ENCODE results near the gene AKAP6.

DNA sequence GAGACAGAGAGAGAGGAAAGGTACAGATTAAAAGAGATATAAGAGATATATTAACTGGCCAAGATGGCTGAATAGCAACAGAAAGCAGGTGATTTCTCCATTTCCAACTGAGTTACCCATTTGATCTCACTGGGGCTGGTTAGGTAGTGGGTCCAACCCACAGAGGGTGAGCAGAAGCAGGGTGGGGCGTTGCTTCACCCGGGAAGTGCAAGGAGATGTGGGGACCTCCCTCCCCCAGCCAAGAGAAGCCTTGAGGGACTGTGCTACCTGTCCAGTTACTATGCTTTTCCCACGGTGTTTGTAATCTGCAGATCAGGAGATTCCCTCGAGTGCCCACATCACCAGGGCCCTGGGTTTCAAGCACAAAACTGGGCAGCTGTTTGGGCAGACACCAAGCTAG lies 131.2 kb downstream of the AKAP6 start:
- TF ChIP-seq, protein P1, sequence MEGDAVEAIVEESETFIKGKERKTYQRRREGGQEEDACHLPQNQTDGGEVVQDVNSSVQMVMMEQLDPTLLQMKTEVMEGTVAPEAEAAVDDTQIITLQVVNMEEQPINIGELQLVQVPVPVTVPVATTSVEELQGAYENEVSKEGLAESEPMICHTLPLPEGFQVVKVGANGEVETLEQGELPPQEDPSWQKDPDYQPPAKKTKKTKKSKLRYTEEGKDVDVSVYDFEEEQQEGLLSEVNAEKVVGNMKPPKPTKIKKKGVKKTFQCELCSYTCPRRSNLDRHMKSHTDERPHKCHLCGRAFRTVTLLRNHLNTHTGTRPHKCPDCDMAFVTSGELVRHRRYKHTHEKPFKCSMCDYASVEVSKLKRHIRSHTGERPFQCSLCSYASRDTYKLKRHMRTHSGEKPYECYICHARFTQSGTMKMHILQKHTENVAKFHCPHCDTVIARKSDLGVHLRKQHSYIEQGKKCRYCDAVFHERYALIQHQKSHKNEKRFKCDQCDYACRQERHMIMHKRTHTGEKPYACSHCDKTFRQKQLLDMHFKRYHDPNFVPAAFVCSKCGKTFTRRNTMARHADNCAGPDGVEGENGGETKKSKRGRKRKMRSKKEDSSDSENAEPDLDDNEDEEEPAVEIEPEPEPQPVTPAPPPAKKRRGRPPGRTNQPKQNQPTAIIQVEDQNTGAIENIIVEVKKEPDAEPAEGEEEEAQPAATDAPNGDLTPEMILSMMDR (IDR thresholded peaks at IDR 0.05 in 2 of 3, conservative IDR thresholded peaks at IDR 0.05 in 1 of 3; ENCODE audit: control insufficient read depth in 2 of 3, extremely low read depth in 1 of 3, insufficient read depth in 1 of 3, low read depth in 3 of 3, low read length in 3 of 3), result no peak
- TF ChIP-seq ZNF274 (IDR thresholded peaks at IDR 0.05; ENCODE audit: insufficient read depth, insufficient read length), result no peak
- TF ChIP-seq POLR2AphosphoS5 (IDR thresholded peaks at IDR 0.05; ENCODE audit: low read length), result no peak
- no peak for TF ChIP-seq CBX5 (IDR thresholded peaks at IDR 0.05; ENCODE audit: low read depth)
- TF ChIP-seq EP300 (IDR thresholded peaks at IDR 0.05; ENCODE audit: borderline replicate concordance in 1 of 2, control insufficient read depth in 1 of 2, low read depth in 2 of 2, low read length in 2 of 2), result no peak
- TF ChIP-seq, protein P2, sequence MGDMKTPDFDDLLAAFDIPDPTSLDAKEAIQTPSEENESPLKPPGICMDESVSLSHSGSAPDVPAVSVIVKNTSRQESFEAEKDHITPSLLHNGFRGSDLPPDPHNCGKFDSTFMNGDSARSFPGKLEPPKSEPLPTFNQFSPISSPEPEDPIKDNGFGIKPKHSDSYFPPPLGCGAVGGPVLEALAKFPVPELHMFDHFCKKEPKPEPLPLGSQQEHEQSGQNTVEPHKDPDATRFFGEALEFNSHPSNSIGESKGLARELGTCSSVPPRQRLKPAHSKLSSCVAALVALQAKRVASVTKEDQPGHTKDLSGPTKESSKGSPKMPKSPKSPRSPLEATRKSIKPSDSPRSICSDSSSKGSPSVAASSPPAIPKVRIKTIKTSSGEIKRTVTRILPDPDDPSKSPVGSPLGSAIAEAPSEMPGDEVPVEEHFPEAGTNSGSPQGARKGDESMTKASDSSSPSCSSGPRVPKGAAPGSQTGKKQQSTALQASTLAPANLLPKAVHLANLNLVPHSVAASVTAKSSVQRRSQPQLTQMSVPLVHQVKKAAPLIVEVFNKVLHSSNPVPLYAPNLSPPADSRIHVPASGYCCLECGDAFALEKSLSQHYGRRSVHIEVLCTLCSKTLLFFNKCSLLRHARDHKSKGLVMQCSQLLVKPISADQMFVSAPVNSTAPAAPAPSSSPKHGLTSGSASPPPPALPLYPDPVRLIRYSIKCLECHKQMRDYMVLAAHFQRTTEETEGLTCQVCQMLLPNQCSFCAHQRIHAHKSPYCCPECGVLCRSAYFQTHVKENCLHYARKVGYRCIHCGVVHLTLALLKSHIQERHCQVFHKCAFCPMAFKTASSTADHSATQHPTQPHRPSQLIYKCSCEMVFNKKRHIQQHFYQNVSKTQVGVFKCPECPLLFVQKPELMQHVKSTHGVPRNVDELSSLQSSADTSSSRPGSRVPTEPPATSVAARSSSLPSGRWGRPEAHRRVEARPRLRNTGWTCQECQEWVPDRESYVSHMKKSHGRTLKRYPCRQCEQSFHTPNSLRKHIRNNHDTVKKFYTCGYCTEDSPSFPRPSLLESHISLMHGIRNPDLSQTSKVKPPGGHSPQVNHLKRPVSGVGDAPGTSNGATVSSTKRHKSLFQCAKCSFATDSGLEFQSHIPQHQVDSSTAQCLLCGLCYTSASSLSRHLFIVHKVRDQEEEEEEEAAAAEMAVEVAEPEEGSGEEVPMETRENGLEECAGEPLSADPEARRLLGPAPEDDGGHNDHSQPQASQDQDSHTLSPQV (IDR thresholded peaks at IDR 0.05), result no peak
- TF ChIP-seq, protein P3, sequence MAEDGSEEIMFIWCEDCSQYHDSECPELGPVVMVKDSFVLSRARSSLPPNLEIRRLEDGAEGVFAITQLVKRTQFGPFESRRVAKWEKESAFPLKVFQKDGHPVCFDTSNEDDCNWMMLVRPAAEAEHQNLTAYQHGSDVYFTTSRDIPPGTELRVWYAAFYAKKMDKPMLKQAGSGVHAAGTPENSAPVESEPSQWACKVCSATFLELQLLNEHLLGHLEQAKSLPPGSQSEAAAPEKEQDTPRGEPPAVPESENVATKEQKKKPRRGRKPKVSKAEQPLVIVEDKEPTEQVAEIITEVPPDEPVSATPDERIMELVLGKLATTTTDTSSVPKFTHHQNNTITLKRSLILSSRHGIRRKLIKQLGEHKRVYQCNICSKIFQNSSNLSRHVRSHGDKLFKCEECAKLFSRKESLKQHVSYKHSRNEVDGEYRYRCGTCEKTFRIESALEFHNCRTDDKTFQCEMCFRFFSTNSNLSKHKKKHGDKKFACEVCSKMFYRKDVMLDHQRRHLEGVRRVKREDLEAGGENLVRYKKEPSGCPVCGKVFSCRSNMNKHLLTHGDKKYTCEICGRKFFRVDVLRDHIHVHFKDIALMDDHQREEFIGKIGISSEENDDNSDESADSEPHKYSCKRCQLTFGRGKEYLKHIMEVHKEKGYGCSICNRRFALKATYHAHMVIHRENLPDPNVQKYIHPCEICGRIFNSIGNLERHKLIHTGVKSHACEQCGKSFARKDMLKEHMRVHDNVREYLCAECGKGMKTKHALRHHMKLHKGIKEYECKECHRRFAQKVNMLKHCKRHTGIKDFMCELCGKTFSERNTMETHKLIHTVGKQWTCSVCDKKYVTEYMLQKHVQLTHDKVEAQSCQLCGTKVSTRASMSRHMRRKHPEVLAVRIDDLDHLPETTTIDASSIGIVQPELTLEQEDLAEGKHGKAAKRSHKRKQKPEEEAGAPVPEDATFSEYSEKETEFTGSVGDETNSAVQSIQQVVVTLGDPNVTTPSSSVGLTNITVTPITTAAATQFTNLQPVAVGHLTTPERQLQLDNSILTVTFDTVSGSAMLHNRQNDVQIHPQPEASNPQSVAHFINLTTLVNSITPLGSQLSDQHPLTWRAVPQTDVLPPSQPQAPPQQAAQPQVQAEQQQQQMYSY (CRISPR knock-in tag; IDR thresholded peaks at IDR 0.05), result no peak
- TF ChIP-seq NR2F1 (conservative IDR thresholded peaks at IDR 0.05), result no peak
- TF ChIP-seq, protein P4, sequence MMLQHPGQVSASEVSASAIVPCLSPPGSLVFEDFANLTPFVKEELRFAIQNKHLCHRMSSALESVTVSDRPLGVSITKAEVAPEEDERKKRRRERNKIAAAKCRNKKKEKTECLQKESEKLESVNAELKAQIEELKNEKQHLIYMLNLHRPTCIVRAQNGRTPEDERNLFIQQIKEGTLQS (IDR thresholded peaks at IDR 0.05; ENCODE audit: borderline replicate concordance, extremely low read depth, low read depth, low read length), result no peak
- TF ChIP-seq, protein P5, sequence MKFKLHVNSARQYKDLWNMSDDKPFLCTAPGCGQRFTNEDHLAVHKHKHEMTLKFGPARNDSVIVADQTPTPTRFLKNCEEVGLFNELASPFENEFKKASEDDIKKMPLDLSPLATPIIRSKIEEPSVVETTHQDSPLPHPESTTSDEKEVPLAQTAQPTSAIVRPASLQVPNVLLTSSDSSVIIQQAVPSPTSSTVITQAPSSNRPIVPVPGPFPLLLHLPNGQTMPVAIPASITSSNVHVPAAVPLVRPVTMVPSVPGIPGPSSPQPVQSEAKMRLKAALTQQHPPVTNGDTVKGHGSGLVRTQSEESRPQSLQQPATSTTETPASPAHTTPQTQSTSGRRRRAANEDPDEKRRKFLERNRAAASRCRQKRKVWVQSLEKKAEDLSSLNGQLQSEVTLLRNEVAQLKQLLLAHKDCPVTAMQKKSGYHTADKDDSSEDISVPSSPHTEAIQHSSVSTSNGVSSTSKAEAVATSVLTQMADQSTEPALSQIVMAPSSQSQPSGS (IDR thresholded peaks at IDR 0.05; ENCODE audit: low read length), result no peak
- no peak for TF ChIP-seq BRCA1 (IDR thresholded peaks at IDR 0.05; ENCODE audit: low read depth, low read length)
